ENCODE results near the gene ATP6V1G2. TPM values are rescaled to one million over a fixed set of nuclear protein-coding genes. Genes with fewer than 3 reads are reported as not detected.

Gene ATP6V1G2
- total and polyA plus RNA-seq, 2 of the 8 experiments (the other 6 are each of a cell fraction or from before 2014, with no cell fraction given), result 3.0 to 5.7 TPM

- TF ChIP-seq RXRA (IDR thresholded peaks at IDR 0.05; ENCODE audit: insufficient read depth, low read depth, low read length), result no peak
Observed at GRCh38 chr6:31580807-31581433, 34.5 kb upstream of the ATP6V1G2 start (continued).

Measured in H1 (cell line).